22Rv1 (cell line): ENCODE measurements around the gene COL24A1.

Experiments
- H3K27ac ChIP-seq: fragments of 450-650 bp; 2 replicates; pipeline ENCODE4 v1.5.1; 2017
- ZFX ChIP-seq: fragments of 450-650 bp; IDR thresholded peaks from 2 replicates; pipeline ENCODE4 v1.6.1; 2017; ENCODE audit warnings: antibody characterized with exemption, borderline replicate concordance
- TF ChIP-seq, protein P1 (sequence below): fragments of 450-650 bp; IDR thresholded peaks from 2 replicates; pipeline ENCODE4 v1.5.1; 2017; ENCODE audit warnings: mild to moderate bottlenecking

COL24A1 gene

DNA sequence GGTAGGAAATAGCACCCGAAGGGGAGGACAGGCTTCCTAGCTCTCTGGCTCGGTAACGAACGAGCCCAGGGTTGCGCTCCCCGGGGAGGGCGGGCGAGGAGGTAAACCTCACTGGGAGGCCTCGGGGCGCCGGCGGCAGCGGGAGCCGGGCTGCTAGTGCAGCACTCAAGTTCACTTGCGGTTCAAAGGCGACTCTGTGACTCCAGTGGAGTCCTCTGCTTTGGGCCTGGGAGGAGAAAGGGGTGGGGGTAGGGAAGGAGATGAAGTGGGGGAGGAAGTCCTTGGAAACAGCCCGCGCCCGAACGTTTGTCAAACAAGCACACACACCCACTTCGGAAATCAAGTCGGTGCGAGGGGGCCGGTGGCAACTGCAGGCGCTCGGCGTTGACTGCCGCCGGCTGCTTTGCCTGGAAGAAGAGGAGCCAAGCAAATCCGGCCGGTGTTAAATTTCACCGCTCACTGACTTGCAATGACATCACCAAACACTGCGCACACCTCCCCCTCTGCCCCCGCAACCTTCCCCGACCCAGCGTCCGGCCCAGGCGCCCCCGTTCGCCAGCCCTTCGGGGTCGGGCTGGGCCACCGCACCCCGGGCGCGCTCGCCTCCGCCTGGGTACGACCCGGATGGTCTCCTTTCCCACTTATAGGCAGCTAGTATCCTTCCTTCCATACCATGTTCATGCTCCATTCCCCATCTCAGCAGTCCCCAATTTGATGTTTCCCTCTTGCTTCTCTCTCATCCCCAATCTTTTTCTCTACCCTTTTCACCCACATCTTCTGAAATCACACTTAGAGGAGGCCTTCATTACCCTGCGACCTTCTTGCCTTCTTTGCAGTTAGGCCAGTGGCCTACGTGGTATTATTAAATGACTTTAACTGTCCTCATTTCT, at the start of gene COL24A1:
Gene COL24A1 (minus strand): TSS at position 207 of the 890 bp plus-strand sequence. CDS start 376 bp downstream, outside the sequence.
- no peak within 1 kb of the TSS for H3K27ac ChIP-seq
- no peak for TF ChIP-seq ZFX
- TF ChIP-seq, protein P1, sequence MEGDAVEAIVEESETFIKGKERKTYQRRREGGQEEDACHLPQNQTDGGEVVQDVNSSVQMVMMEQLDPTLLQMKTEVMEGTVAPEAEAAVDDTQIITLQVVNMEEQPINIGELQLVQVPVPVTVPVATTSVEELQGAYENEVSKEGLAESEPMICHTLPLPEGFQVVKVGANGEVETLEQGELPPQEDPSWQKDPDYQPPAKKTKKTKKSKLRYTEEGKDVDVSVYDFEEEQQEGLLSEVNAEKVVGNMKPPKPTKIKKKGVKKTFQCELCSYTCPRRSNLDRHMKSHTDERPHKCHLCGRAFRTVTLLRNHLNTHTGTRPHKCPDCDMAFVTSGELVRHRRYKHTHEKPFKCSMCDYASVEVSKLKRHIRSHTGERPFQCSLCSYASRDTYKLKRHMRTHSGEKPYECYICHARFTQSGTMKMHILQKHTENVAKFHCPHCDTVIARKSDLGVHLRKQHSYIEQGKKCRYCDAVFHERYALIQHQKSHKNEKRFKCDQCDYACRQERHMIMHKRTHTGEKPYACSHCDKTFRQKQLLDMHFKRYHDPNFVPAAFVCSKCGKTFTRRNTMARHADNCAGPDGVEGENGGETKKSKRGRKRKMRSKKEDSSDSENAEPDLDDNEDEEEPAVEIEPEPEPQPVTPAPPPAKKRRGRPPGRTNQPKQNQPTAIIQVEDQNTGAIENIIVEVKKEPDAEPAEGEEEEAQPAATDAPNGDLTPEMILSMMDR: no peak

DNA sequence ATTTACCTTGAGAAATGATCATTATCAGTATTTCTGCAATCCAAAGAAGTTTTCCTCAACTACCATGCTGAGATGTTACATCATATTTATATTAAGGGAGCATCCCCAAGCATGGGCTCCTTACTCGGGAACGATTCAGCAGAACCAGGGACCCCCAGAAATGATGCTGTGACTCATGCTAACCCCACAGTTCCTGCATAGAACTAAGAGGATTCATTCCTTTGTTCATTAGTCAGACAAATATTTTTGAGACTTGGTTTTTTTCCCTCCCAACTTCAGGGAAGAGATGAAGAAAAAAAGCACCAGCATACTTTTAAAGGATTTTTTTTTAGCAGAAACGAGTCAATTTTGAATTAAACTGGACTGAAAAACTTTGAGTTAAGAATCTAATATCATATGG, 49.2 kb upstream of the COL24A1 start:
- H3K27ac ChIP-seq: no peak overlapping the region

DNA sequence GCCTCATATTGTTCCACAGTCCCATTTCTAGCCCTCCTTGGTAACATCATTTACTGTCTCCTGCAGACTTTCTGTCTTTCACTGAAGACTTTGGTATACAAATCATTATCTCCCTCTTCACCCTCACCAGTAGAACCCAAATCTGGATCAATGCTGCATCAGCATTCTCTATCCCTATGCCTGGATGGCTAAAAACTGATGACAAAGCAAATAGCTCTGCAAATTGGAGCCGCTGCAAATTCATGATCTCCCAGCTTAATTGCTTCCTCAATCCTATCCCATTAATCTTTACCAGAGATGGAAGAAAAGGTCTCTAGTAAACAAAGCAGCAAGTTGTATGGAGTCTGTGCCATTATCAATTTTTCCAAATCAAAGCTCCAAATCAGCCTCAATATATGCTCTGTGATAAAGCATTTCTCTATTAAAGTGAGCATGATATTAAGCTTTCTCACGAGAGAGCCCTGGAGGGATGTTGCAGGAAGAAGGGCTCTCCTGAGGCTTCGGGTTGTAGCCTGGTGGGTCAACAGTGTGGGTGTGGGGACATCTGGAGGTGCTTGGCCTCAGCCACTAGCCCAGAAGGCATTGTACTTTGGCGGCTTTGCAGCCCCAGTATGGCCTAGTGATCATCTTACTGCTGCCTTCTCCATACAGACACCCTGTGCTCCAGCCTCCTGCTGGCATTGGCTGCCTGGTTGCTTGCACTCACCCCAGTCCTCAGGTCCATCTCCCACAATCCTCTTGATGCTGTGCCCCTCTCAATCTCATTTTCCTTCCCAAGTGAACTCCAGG, 46.2 kb upstream of the COL24A1 start:
- H3K27ac ChIP-seq: no peak overlapping the region
- no peak for TF ChIP-seq ZFX
- TF ChIP-seq, protein P1: no peak

More for the DNA sequence above, 49.2 kb upstream of the COL24A1 start:
- no peak for TF ChIP-seq ZFX
- TF ChIP-seq, protein P1: no peak

DNA sequence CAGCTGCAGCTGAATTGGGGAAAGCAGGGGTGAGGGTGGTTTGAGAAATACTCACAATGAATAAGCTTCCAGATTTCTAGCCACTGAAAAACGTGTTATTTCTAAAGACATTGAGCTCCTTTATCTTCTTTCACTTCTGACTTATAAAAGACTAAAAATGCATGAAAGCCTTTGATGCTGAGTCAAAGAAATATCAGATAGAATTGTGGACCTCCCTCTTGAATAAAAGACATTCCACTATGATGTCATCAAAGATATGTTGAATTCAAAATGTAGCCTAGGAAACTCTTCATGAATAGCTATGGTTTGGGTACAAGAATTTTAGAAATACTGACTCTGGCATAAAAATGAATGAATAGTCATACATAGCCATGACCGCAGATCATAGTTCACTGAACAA, 44.7 kb upstream of the COL24A1 start:
- no peak overlapping the region for H3K27ac ChIP-seq
- TF ChIP-seq, protein P1: no peak
- TF ChIP-seq ZFX: no peak

DNA sequence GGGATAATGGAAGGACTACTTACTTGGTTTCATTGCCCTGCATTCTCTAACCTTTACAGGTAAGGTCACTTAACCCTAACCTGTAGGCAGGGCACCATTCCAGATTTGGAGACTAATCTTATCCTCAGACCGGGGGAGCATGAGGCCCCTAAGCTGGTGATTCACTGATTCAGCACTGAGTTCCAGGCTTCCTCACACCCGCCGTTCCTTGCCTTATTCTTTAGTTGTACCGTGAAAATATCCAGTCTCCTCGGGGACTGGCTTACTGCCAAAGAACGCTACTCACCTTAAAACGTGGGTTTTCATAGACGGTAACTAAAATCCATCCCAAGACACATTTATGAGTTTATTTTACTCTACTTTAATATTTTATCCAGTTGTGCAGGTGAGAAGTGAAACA, 44.3 kb upstream of the COL24A1 start:
- no peak overlapping the region for H3K27ac ChIP-seq
- TF ChIP-seq ZFX: no peak
- TF ChIP-seq, protein P1: no peak

DNA sequence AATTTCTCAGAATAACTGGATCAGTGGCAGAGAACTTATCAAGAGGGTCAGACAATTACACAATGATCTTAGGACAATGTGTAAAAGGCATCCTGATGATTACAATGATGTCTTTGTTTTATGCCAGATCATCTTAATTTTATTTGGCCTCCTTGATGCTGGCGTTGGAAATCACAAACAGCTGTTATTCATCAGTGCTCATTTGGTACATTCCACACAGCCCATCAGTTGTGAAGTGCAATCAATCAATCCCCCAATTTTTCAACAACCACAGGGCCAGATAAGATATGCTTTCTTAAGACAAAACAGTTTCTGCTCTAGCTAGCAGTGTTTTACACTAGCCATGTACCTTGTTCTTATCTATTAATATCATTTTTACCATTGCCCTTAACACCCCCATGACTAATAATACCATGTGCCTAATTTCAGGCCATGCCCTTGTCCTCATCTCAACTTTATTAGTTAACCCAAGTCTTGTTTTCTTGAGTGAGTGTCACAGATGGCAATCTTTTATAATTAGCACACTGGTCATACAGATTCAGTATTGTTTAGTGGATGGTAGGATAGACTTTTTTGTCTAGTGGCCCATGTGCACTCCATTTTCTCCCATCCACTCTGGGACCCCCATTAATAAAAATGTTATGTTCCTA, 40.8 kb upstream of the COL24A1 start:
- no peak overlapping the region for H3K27ac ChIP-seq
- no peak for TF ChIP-seq ZFX
- TF ChIP-seq, protein P1: no peak

DNA sequence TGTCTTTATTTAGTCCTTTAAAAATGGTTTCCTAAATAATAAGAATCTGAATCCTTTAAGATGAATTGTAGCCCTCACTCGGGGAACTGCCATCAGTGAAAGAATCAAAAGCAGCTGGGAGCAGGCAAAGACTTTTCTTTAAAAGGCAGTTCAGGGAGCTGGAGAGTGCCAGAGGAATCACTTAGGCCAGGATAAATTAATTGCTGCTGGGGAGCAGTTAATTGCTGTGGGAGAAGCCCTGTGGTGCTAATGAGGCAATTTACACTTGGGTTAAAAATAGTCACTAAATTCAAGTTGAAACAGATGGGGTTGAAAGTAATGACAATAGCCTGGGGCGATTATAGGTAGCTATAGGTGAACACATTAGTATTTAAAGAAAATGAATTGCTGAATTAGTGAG, 38.7 kb upstream of the COL24A1 start:
- TF ChIP-seq, protein P1: no peak
- no peak for TF ChIP-seq ZFX

More for the DNA sequence above, 38.7 kb upstream of the COL24A1 start:
- no peak overlapping the region for H3K27ac ChIP-seq
